ENCODE data around the gene HYAL3. TPM values are rescaled to one million over a fixed set of nuclear protein-coding genes. Genes with fewer than 3 reads are reported as not detected.

Gene HYAL3
- total and polyA plus RNA-seq, 2 of the 13 experiments (the other 11 are each of a cell fraction or from before 2014, with no cell fraction given) = 5.5 to 10.4 TPM

DNA sequence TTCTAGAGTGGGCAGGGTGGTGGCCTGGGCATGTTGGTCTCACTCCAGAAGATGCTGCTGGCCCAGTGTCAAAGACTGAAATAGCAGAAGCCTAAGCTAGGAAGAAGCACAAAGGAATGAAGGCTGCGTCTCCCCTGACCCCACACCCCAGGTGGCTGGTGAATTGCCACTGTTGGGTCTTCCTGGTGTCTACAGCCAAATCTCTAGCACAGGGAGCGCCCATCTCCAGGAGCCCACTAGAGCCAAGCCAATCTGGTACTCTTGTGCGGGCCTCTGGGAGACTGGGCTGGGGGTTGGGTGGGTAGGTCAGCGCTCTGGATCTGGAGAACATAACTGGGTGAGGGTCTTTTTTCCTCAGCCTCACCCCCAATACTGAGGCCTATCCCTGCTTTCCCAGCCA lies 27.9 kb upstream of the HYAL3 start:
- no CpG with 5 or more reads among the region's 4 CpGs for WGBS (ENCODE audit: low lambda C conversion rate)
- in situ Hi-C loops (cut with HindIII; ENCODE audit: extremely low pct_ligation_motif_present, low pct_unique_long_range_greater_than_20kb) (no loop called here), intact Hi-C loops (cut with micrococcal nuclease; ENCODE audit: unreplicated experiment) (no loop called here)
- H3K9me3 ChIP-seq (ENCODE audit: low read length) = no peaks in the 10 kb centered on the region
- H3K36me3 ChIP-seq (replicated peaks in 1 of 2; ENCODE audit: control insufficient read depth in 1 of 2, insufficient read depth in 2 of 2, low read length in 2 of 2) = peaks cover 17 to 38% of the 10 kb centered on the region in 2 experiments
- peaks cover 16% of the 10 kb centered on the region for H3K79me2 ChIP-seq (ENCODE audit: insufficient read depth, low read length)
- ATAC-seq (no peak), FAIRE-seq (no peak), DNase-seq (ENCODE audit: low spot score) (no peak)
- H3K4me1 ChIP-seq (ENCODE audit: insufficient read depth, low read length) = peaks cover 57% of the 10 kb centered on the region
- POLR2A ChIA-PET = interaction anchor here (1.3 to 3.5 kb wide), 11 partner anchors 10 to 125 kb away, joined by 3 to 66 read pairs (median 10); partner anchors contain the start of genes HYAL1, HYAL3, IFRD2 and NAA80
- no peak for TF ChIP-seq HOXA3 (CRISPR knock-in tag; IDR thresholded peaks at IDR 0.05)
- TF ChIP-seq RXRB (CRISPR knock-in tag; IDR thresholded peaks at IDR 0.05; ENCODE audit: borderline replicate concordance) = no peak
- no peak for TF ChIP-seq CBFB (CRISPR knock-in tag; IDR thresholded peaks at IDR 0.05)
- no peak for TF ChIP-seq HOXD1 (CRISPR knock-in tag; IDR thresholded peaks at IDR 0.05)
- TF ChIP-seq ZNF564 (CRISPR knock-in tag; IDR thresholded peaks at IDR 0.05) = no peak
- TF ChIP-seq, protein P1, sequence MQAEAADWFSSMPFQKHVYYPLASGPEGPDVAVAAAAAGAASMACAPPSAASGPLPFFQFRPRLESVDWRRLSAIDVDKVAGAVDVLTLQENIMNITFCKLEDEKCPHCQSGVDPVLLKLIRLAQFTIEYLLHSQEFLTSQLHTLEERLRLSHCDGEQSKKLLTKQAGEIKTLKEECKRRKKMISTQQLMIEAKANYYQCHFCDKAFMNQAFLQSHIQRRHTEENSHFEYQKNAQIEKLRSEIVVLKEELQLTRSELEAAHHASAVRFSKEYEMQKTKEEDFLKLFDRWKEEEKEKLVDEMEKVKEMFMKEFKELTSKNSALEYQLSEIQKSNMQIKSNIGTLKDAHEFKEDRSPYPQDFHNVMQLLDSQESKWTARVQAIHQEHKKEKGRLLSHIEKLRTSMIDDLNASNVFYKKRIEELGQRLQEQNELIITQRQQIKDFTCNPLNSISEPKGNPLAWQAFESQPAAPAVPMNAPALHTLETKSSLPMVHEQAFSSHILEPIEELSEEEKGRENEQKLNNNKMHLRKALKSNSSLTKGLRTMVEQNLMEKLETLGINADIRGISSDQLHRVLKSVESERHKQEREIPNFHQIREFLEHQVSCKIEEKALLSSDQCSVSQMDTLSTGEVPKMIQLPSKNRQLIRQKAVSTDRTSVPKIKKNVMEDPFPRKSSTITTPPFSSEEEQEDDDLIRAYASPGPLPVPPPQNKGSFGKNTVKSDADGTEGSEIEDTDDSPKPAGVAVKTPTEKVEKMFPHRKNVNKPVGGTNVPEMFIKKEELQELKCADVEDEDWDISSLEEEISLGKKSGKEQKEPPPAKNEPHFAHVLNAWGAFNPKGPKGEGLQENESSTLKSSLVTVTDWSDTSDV (CRISPR knock-in tag; IDR thresholded peaks at IDR 0.05) = no peak
- no peak for TF ChIP-seq CENPT (CRISPR knock-in tag; IDR thresholded peaks at IDR 0.05; ENCODE audit: low read depth)
- TF ChIP-seq MATR3 (CRISPR knock-in tag; IDR thresholded peaks at IDR 0.05) = no peak
- TF ChIP-seq ZNF547 (CRISPR knock-in tag; IDR thresholded peaks at IDR 0.05) = no peak
- no peak for TF ChIP-seq ZNF326 (CRISPR knock-in tag; IDR thresholded peaks at IDR 0.05; ENCODE audit: borderline replicate concordance)
- TF ChIP-seq ZFP37 (CRISPR knock-in tag; IDR thresholded peaks at IDR 0.05; ENCODE audit: borderline replicate concordance) = no peak
- no peak for TF ChIP-seq SATB2 (CRISPR knock-in tag; IDR thresholded peaks at IDR 0.05)
- H2AFZ ChIP-seq (ENCODE audit: low read length) = no peak overlapping the region
- no peaks in the 10 kb centered on the region for H4K20me1 ChIP-seq (ENCODE audit: insufficient read depth, low read length)
- no TSS peak for BruUV-seq (replicated peaks)
- H3K4me3 ChIP-seq (replicated peaks in 1 of 3; ENCODE audit: insufficient read depth in 1 of 3, low read depth in 2 of 3, low read length in 3 of 3) = peak overlapping the region; percentile 79 to 95 (median 92)
- H3K27me3 ChIP-seq (ENCODE audit: control insufficient read depth in 1 of 2, insufficient read depth in 2 of 2, low read length in 2 of 2) = no peaks in the 10 kb centered on the region
- H3K4me2 ChIP-seq (ENCODE audit: low read depth, low read length) = peak overlapping the region; percentile 84
- H3K27ac ChIP-seq (ENCODE audit: extremely low read length, insufficient read depth, low read length) = peak overlapping the region; percentile 67
- CTCF ChIA-PET (ENCODE audit: low intra/inter-chr PET ratio, low total read pairs) = no interaction called here
- H3K9ac ChIP-seq (ENCODE audit: insufficient read depth, low read depth, low read length) = peak overlapping the region; percentile 96
